Ovary (tissue), 9 donors: Measurements from ENCODE around the gene ARPC1A. TPM values are rescaled to one million over a fixed set of nuclear protein-coding genes. Genes with fewer than 3 reads are reported as not detected.

ENCODE experiments used
- DNase-seq, 5 donors: peaks; one replicate each; pipeline ENCODE4 v3.0.0-alpha.2; 2019 to 2020
- H3K27ac ChIP-seq, 2 donors: fragments of 200-600 bp; one replicate each; pipeline versions ENCODE4 v1.5.1 to v1.8.0; 2019 to 2022
- H3K27me3 ChIP-seq: fragments of 200-600 bp; one replicate; pipeline ENCODE4 v1.8.0; 2022
- H3K36me3 ChIP-seq: fragments of 200-600 bp; sonication (generic); one replicate; pipeline ENCODE4 v1.5.1; 2019
- H3K4me1 ChIP-seq: one replicate; pipeline ENCODE4 v1.8.1; 2013; ENCODE audit warnings: mild to moderate bottlenecking, moderate library complexity; ENCODE audit not compliant: insufficient read depth
- H3K4me3 ChIP-seq: fragments of 200-600 bp; sonication (generic); one replicate; pipeline ENCODE4 v1.5.1; 2017
- H3K9me3 ChIP-seq, 2 donors: fragments of 200-600 bp in 1 of 2; sonication (generic) in 1 of 2; one replicate each; pipeline versions ENCODE4 v1.5.1 to v1.8.1; 2013 to 2019; ENCODE audit warnings: mild to moderate bottlenecking in 1 of 2, moderate library complexity in 1 of 2
- CTCF ChIP-seq, 3 donors: fragments of 450-650 bp in 2 of 3; fragments of 200-600 bp in 1 of 3; IDR thresholded peaks; one replicate each; pipeline versions ENCODE4 v1.5.1 to v1.8.0; 2016 to 2022; ENCODE audit warnings: antibody characterized with exemption in 3 of 3, mild to moderate bottlenecking in 1 of 3
- EP300 ChIP-seq: sonication (generic); formaldehyde crosslinking; IDR thresholded peaks from one replicate; pipeline ENCODE4 v1.6.1; 2017; ENCODE audit warnings: antibody characterized with exemption
- POLR2A ChIP-seq: fragments of 450-650 bp; IDR thresholded peaks from one replicate; pipeline ENCODE4 v1.6.1; 2017; ENCODE audit warnings: antibody characterized with exemption, mild to moderate bottlenecking, moderate library complexity
- WGBS, 3 donors: extraction: QIAGEN DNeasy Blood & Tissue Kit in 1 of 3; methylation state at CpG; one replicate each; pipeline versions ENCODE4 v1.1.5 to v1.1.7; 2013 to 2017; 5-methylcytosine and 5-hydroxymethylcytosine counted together
- intact Hi-C, 4 donors: fragments of 100-400 bp; cut with DNase I; formaldehyde crosslinking; loops; one replicate each; pipeline versions ENCODE4 v1.11.0 to v1.15.1; 2022 to 2023
- polyA plus RNA-seq, 2 donors: library from polyadenylated mRNA; stranded (reverse); fragments of 200-250 nt in 1 of 2; fragments of 350-450 nt in 1 of 2; fragmentation: Illumina TruSeq in 1 of 2; extraction: RNeasy Lipid Tissue Mini Kit (QIAGEN cat#74804) in 1 of 2; gene quantifications; one replicate each; pipeline ENCODE4 v1.2.3, GENCODE V29; 2013 to 2014
- total RNA-seq, 7 donors: library from RNA; depleted of rRNA in 2 of 7; stranded (reverse); fragments of >200 nt in 2 of 7; fragmentation: NEBNext Ultra II Directional in 3 of 7; extraction: Animal tissue kit (Norgen Biotek cat#: 25700) in 3 of 7; gene quantifications; one replicate each; pipeline versions ENCODE4 v1.1.0 to v1.2.4, GENCODE V29; 2016 to 2023
- donor health status: DM: no; HTN: no; CAD: no; lungs with moderate emphysema.
- donor health status: DM: no; HTN: no; CAD: no.
- donor health status: Bipolar disorder and iron deficiency.
- donor health status: DM: yes; HTN: yes; CAD: no.
- donor health status: DM: no; HTN: no; CAD: no.
- donor health status: DM: yes; HTN: yes; CAD: no.

The ARPC1A gene
- total and polyA plus RNA-seq, 9 donors = 83.7 to 138 (median 112) TPM

- 93 to 96% (median 95%) methylated on average over 3 of the region's 3 CpGs for WGBS, 3 donors
- H3K4me3 ChIP-seq = no peak overlapping the region
- no peak overlapping the region for H3K27ac ChIP-seq
- DNase-seq = no peak
- TF ChIP-seq EP300 (no peak), CTCF (IDR thresholded peaks at IDR 0.05) (no peak), POLR2A (no peak)
- H3K27me3 ChIP-seq = no peaks in the 10 kb centered on the region
- no peaks in the 10 kb centered on the region for H3K9me3 ChIP-seq
- H3K4me1 ChIP-seq = peaks cover 9% of the 10 kb centered on the region
- intact Hi-C loops = loop anchor here in 1 of 4 donors (10.0 kb wide), 1 partner anchor 152 kb away; the partner anchor contains the start of genes FAM200A and ZNF655
- no peaks in the 10 kb centered on the region for H3K36me3 ChIP-seq
These were observed 77.2 kb downstream of the ARPC1A start for GRCh38 chr7:99402854-99403253.

- Histone ChIP-seq H3K4me1 (peaks cover 9% of the 10 kb centered on the region), H3K4me3 (no peak overlapping the region), H3K9me3 (no peaks in the 10 kb centered on the region), H3K36me3 (no peaks in the 10 kb centered on the region), H3K27ac (no peak overlapping the region), H3K27me3 (no peaks in the 10 kb centered on the region)
- DNase-seq = no peak
- WGBS, 3 donors = 80 to 82% (median 81%) methylated on average over 5 of the region's 5 CpGs
- intact Hi-C loops = loop anchor here in 1 of 4 donors (10.0 kb wide), 1 partner anchor 151 kb away; the partner anchor contains the start of genes FAM200A and ZNF655
- TF ChIP-seq CTCF (IDR thresholded peaks at IDR 0.05) (no peak), EP300 (no peak), POLR2A (no peak)
These were observed 78.1 kb downstream of the ARPC1A start for GRCh38 chr7:99403764-99404163.

- 70 to 74% (median 73%) methylated on average over 18 of the region's 18 CpGs for WGBS, 3 donors
- no peak overlapping the region for H3K4me3 ChIP-seq
- DNase-seq = peak in 1 of 5 donors; percentile 47
- H3K9me3 ChIP-seq = no peaks in the 10 kb centered on the region
- H3K4me1 ChIP-seq = peaks cover 9% of the 10 kb centered on the region
- no peaks in the 10 kb centered on the region for H3K36me3 ChIP-seq
- H3K27me3 ChIP-seq = no peaks in the 10 kb centered on the region
- H3K27ac ChIP-seq = no peak overlapping the region
- TF ChIP-seq CTCF (IDR thresholded peaks at IDR 0.05) (no peak), POLR2A (no peak), EP300 (no peak)
- intact Hi-C loops = loop anchor here in 1 of 4 donors (10.0 kb wide), 1 partner anchor 150 kb away; the partner anchor contains the start of genes FAM200A and ZNF655
These were observed 78.7 kb downstream of the ARPC1A start for GRCh38 chr7:99404235-99404976.

GRCh38 chr7:99404977-99405320 is 79.3 kb downstream of the ARPC1A start:
- Histone ChIP-seq H3K4me3 (no peak overlapping the region), H3K27me3 (no peaks in the 10 kb centered on the region), H3K4me1 (peaks cover 10% of the 10 kb centered on the region), H3K27ac (no peak overlapping the region), H3K9me3 (no peaks in the 10 kb centered on the region), H3K36me3 (no peaks in the 10 kb centered on the region)
- TF ChIP-seq CTCF (IDR thresholded peaks at IDR 0.05) = no peak
- no peak for TF ChIP-seq EP300
- TF ChIP-seq POLR2A = no peak
- intact Hi-C loops = loop anchor here in 1 of 4 donors (10.0 kb wide), 1 partner anchor 150 kb away; the partner anchor contains the start of genes FAM200A and ZNF655
- WGBS, 3 donors = 89% methylated on average over 10 of the region's 10 CpGs
- DNase-seq = no peak
